GM04504 (cell line): ENCODE data around the gene ZNF608.

Experiments used
- DNase-seq: peaks from one replicate; pipeline ENCODE4 v3.0.0-alpha.2; 2012; ENCODE audit warnings: low read depth

ZNF608 gene

DNA sequence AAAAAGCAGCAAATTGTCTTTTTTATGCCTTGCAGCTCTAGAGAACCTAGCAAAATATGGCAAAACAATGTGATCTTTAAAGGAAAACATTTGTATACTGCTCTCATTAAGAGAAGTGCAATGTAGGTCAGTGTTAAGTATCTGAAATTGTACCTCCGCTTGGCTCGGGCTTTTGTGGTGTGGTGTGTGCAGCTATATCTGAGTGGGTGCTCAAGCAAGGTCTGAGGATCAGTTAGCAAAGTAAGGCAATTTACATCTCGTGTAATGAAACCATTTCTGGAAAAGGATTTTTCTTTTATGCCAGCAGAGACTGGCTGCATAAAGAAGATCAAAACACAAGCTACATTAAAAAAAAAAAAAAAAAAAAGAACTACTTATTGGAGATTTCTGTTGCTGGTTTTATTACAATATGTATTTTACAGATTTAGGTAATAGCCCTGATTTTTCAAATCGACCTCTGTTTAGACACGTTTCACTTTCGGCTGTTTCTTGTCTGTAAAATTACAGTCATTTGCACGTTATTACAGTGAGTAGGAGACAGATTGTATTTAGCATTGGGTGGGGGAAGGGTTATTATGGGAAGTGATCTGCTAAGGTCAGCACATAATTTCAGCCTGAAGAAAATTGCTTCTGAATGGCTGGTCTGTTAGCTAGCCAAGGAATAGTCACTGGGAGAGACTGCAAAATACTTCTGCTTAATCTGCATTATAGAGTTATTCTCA, 7.9 kb upstream of the ZNF608 start:
- no peak for DNase-seq

DNA sequence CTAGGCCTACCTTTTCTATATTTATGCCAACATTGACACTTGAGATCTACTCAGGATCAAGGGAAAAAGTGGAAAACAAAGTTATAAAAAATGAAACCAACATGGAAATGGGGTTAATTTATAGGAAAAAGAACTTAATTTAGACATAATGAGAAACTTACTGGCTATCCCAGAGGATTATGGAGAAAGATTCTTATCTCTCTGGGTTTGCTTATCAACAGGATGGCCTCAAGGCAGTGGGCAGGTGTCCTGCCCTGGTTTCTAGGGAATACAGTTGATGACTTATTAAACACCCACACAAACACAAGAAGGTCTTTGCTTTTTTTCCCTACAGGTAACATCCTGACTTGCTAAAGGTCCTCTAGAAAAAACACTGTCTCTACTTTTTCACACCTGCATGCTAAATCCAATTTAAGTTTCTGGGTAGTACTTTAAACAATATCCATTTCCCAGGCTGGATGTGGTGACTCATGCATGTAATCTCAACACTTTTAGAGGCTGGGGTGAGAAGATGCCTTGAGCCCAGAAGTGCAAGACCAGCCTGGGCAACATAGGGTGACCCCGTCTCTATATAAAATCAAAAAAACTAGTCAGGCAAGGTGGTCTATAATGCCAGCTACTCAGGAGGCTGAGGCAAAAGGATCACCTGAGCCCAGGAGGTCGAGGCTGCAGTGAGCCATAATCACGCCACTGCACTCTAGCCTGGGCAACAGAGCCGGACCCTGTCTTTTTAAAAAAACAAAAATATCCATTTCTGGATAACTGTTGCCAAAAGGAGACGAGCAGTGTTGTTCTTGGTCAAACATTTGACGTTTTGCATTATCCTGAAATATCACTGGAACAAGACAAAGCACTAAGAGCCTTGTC, 6.6 kb upstream of the ZNF608 start:
- no peak for DNase-seq

DNA sequence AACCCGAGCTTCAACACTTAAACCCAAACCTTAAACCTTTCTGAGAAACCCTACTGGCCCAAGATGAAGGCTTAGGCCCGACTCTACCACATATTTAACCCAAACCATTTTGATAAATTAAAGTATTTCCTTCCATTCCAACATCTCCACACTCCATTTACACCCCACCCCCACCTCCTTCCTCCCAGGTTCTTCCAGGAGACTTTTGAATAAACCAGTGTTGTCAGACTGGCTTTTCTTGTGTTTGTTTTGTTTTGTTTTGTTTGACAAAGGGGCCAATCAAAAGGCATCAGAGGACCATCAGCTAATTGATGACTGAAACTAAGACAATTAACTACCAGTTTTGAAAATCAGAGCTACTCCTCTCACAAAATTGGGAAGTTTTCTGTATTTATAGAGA, 4.6 kb upstream of the ZNF608 start:
- DNase-seq = no peak

DNA sequence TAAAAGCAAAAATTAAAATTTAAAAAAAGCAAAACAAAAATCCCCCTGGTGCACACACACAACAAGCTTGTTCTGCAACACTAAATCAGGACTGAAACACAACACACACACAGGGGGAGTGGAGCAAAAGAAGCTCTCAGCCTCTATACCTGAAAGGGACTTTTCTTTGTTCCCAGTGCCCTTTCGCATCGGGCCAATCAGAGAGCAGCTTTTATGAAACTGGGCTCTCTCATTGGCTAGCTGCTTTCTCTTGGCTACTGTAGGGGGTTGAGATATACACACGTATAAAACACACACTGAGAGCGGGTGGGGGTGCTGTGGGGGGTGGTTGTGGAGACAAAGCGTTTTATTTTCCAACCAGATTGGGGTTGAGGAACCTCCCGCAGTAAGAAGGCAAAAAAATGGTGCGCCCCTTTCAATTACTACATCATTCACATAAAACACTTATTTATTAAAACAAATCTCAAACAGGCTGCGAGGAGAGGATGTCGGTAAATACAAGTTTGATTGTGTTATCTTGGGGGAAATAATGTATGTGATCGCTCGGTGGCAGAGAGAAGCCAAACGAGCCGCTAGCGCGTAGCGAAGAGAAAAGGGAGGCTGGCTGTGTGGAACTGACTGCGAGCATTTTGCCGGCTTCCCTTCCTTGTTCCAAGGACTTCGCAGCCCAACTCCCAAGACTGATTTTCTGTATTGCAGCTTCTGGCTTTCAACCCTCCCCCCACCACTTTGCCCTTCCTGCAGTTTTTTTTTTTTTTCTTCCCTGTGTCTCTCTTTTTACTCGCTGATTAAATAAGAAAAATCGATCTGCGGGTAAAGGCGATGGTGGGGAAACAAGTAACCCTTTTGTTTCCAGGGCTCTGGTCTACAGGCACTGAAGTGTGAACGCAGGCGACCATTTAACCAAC, 2.5 kb upstream of the ZNF608 start:
- DNase-seq = no peak

DNA sequence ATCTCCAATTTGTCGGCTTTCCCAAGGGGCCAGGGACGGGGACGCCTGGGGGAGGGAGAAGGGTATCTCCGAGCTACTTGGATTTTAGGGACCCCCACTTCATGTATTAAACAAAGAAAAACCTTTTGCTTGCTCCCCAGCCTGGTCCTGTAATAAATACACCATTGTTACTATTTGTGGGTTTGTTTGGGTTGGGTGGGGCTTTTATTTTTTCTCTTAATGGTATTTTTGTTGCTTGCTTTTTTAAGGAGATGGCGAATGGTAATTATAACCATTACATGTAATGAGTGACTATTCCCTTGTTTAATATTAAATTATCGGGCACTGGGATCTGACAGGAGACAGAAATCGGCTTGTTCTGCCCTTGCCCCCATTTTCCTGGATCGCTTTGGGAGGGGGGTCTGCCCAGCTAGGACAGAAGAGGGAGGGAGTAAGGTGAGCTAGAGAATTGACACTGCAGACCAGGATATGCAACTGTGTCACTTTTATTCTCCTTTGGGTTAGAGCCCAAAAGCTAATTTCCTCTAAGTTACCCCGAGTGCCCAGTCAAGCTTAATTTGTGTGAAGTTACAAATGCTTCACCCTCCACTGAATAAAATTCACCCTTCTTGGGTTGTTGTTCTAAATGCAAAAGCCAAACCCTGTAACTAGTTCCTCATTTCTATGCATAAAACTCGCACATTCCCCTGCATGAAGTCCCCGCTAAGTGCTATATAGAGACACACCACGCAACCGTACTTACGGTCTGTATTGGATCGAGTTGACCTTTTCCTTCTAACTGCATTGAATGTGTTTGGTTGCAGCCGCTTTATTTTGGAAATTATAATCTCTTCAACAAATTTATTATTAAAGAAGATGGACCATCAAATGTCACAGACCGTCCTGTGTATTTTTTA, 1.6 kb upstream of the ZNF608 start:
- no peak for DNase-seq

GRCh38 chr5:124746916-124747790, 714 bp upstream of the ZNF608 start:
- DNase-seq = no peak

DNA sequence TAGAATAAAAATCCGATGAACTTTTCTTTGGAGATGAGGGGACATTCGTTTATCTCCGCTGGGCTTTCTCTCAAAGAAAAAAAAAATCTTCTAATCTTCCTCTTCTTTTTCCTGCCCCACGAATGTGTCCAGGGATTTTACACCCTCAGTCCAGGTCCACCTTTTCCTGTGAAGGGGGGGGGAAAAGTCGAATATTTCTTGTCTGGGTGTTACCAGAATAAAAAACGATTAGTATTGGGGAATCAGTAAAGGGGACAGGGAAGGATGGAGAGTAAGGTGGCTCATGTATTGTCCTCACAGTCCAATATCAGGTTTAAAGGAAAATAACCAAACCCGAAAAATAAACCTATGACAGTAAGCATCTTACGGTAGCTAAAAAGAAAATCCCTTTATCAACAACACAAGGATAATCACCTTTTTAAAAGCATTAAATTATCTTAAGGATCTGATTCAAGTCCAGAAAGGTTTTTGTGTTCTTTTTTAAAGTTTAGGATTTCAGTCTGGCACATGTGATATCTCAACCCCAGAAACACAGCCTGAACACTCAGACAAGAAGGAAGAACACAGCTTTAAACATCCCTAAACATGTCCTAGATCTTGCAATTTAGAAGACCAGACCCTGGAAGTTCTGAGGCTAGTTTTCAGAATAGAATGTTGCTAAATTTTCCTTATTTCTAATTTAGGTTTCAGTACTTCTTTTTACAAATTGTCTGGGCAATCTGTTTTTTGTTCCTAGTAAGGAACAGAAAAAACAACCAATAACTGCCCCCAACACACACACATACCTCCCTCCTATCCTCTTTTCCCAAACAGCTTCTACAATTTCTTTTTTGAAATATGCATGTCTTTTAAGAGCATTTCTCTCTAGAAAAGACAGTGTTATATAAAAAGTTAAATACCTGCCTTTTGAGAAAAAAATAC, 1.2 kb downstream of the ZNF608 start:
- no peak for DNase-seq

GRCh38 chr5:124744170-124744971, 2.1 kb downstream of the ZNF608 start:
- DNase-seq = no peak

GRCh38 chr5:124743602-124744169, 2.8 kb downstream of the ZNF608 start:
- DNase-seq = no peak

DNA sequence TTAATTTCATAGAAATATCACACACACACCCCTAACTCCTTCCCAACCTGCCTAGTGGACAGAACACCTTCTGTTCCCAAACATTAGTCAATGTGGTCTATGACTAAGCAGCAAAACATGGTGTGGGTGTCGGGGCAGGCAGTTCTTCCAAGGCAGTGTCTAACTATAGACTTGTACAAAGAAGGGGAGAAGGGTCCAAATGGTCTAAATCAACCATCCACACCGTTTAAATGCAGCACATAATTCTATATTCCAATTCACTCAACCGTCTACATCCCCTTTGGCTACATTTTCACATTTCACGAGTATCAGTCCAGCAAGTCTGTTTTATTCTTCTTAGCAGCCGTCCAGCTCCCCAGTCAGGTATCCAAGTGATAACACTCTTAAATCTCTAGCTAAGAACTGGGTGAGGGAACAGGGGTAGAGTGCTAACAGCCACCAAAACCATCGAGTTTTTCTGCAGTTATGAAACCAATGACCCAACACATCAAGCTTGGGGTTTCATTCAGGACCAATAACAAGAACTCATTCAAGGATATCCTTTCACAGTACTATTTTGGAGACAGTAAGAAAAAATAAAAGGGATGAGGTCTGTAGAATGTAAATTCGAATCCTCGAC, 3.3 kb downstream of the ZNF608 start:
- no peak for DNase-seq

DNA sequence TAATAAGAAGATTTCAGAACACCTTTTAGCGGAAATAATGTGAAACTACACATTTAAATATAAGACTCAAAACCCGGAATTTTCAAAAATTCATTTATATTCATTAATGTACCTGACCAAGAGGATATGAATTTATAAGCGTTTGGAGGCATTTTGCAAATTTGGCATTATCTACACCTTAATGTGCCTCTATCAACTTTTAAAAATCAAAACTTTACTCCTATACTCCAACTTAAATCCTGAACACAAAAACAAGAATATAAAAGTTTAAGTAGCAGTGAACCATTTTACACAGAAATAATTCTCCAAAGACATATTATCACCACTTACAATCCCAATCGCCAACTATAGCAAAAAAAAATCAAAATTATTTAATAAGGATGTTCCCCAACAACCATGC, 3.9 kb downstream of the ZNF608 start:
- DNase-seq = no peak

GRCh38 chr5:124741711-124742496, 4.5 kb downstream of the ZNF608 start:
- no peak for DNase-seq

GRCh38 chr5:124740991-124741583, 5.4 kb downstream of the ZNF608 start:
- DNase-seq = peak; percentile 85

DNA sequence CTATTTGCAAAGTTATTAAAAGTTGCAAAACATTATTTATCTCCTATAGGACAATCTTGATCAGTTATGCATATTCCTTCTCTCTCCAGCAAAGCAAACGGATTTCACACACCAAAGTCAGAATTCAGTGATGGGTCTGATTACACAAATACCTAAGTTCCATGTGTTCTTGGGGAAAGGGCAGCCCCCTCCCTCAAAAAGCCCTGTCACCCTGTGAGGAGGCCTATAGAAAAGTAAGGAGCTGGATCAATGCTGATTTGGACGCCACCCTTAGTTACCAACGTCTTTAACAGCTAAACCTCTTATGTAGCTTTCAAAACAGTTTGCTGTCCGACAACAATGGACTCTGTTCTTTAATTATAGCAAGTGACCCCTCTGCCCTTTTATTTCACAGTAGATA, 6.4 kb downstream of the ZNF608 start:
- no peak for DNase-seq

DNA sequence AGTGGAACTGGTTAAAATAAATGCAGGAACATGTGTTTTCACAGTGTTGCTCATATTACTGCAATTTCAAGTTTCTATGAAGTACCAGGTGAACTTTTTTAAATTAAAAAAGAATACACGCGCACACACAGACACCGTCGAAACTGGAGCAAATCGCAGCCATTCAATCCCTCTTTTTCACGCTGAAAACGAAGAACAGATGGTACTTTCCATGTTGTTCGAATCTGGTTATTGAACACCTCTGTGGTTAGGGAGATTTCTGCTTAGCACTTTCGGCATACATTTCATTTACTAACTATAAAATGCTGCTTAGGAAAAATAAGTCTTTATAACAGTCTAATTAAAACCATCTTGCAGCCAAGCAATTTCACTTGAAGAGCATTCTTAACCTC, 6.8 kb downstream of the ZNF608 start:
- no peak for DNase-seq
